Left renal cortex interstitium (tissue), 4 donors: Measurements from ENCODE around the gene THPO. TPM values are rescaled to one million over a fixed set of nuclear protein-coding genes. Genes with fewer than 3 reads are reported as not detected.
A peak's percentile ranks its signal among the peaks of the same experiment; 100 is the strongest.

Experiments used
- DNase-seq, 4 donors: peaks; one replicate each; pipeline ENCODE4 v3.0.0-alpha.2; 2013; ENCODE audit warnings: low read depth in 4 of 4, low spot score in 2 of 4, missing footprints in 1 of 4
- polyA plus RNA-seq, 4 donors: library from polyadenylated mRNA; unstranded; fragments of 120-200 nt; gene quantifications; one replicate each; pipeline ENCODE4 v1.2.1, GENCODE V29; 2013; ENCODE audit not compliant: insufficient read length in 4 of 4

THPO gene
- polyA plus RNA-seq, 4 donors, result 2.0 to 2.7 (median 2.5) TPM

DNA sequence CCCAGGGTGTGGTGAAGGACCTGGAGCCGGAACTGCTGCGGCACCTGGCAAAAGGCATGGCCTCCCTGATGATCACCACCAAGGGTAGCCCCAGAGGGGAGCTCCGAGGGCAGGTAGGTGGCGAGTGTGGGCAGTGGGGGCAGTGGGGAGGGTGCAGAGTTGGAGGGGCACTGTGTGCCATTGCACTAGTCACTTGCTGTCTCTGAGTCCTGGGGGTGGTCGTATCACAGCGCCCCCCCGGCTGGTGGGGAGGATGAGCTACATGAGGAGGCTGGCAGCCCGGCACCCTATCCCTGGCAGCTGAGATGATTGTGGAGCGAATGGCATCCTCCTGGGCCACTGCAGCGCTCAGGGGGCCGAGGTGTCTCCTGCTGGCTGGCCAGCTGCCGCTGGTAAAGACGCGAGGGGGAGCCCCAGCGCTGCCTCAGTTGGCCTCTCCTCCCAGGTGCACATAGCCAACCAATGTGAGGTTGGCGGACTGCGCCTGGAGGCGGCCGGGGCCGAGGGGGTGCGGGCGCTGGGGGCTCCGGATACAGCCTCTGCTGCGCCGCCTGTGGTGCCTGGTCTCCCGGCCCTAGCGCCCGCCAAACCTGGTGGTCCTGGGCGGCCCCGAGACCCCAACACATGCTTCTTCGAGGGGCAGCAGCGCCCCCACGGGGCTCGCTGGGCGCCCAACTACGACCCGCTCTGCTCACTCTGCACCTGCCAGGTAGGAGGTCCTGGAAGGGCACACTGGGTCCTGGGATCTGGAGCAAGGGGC is 8.2 kb upstream of the THPO start:
- no peak for DNase-seq

DNA sequence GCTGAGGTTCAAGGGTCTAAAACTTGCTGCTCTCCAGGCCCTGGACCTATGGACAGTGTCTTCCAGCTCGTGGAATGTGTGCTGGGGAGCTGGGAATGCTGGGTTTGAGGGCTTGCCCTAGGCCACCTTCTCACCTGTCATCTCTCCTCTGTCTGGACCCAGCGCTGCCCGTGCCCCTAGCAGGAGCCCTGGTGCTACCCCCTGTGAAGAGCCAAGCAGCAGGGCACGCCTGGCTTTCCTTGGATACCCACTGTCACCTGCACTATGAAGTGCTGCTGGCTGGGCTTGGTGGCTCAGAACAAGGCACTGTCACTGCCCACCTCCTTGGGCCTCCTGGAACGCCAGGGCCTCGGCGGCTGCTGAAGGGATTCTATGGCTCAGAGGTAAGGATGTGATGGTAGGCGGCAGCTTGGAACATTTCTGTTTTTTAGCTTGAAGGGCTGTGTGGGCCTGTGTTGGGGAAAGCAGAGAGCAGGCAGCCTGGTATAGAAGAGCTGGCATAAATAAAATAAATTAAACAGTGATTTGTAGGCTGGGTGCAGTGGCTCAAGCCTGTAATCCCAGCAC is 6.9 kb upstream of the THPO start:
- DNase-seq, result no peak

DNA sequence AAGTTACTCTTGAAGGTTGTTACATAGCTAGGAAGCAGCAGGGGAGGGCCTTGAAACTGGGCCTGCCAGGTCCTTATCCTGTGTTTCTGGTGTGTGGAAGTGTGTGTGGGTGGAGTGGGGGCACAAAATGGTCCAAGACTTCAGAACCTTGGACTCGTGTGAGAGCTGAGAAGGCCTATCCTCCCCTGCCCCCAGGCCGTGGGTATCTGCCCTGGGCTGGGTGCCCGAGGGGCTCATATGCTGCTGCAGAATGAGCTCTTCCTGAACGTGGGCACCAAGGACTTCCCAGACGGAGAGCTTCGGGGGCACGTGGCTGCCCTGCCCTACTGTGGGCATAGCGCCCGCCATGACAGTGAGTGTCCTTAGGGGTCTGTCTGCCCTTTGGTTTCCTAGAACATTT is 6.3 kb upstream of the THPO start:
- no peak for DNase-seq

DNA sequence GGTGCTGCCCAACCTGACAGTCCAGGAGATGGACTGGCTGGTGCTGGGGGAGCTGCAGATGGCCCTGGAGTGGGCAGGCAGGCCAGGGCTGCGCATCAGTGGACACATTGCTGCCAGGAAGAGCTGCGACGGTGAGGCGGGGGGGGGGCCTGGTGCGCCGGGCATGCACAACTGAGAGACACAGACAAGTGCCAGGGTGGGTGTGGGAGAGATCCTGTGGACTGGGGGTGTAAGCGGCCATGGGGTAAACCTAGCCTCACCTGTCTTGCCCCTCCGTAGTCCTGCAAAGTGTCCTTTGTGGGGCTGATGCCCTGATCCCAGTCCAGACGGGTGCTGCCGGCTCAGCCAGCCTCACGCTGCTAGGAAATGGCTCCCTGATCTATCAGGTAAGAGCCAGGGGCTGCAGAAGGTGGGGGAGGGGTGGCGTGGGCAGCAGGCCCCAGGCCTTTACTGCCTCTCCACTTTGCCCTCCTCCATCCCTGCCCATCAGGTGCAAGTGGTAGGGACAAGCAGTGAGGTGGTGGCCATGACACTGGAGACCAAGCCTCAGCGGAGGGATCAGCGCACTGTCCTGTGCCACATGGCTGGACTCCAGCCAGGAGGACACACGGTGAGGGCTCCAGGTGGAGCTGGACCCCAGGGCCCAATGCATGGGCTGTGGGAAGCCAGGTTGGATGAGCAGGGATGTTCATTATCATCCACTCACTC is 5.2 kb upstream of the THPO start:
- DNase-seq, result no peak

DNA sequence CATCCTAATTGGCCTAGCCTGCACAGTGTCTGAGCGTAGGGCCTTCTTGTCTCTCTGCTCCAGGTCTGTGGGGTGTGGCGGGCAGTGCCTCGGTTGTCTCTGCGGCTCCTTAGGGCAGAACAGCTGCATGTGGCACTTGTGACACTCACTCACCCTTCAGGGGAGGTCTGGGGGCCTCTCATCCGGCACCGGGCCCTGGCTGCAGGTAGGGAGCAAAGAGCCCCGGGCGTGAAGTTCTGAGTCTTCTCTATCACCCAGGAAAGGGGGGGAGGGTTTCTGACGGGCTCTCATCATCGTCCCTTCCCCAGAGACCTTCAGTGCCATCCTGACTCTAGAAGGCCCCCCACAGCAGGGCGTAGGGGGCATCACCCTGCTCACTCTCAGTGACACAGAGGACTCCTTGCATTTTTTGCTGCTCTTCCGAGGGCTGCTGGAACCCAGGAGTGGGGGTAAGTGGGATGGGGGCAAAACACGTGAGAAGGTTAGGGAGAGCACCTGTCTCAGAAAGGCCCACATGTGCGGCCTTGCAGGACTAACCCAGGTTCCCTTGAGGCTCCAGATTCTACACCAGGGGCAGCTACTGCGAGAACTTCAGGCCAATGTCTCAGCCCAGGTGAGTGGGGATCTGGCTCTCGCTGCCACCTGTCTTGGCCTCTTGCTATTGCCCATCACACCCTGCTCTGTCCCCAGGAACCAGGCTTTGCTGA is 4.5 kb upstream of the THPO start:
- no peak for DNase-seq

DNA sequence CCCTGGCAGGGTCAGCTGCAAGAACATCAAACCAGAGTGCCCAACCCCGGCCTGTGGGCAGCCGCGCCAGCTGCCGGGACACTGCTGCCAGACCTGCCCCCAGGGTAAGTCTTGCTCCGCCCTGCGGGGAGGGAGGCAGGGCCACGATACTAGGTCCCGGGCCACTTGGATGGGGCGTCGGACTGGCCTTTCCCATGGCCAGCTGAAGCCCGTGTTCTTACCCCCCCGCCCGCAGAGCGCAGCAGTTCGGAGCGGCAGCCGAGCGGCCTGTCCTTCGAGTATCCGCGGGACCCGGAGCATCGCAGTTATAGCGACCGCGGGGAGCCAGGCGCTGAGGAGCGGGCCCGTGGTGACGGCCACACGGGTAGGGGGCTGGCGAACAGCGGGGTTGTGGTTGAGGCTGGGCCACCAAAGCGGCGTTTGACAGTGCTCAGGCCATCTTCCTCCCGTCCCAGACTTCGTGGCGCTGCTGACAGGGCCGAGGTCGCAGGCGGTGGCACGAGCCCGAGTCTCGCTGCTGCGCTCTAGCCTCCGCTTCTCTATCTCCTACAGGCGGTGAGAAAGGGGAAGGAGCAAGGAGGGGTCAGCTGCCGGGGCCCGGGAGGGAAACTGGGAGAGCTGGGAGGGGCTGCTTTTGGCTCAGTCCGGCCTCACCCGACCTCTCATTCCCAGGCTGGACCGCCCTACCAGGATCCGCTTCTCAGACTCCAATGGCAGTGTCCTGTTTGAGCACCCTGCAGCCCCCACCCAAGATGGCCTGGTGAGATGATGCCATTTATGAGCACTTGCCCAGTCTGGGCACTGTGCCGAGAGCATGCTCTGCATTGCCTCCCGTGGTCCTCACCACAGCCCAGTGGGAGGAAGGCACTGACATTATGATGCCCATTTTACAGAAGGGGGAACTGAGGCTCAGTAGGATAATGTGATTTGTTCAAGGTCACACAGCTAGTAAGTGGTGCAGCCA is 3.5 kb upstream of the THPO start:
- DNase-seq, result no peak

DNA sequence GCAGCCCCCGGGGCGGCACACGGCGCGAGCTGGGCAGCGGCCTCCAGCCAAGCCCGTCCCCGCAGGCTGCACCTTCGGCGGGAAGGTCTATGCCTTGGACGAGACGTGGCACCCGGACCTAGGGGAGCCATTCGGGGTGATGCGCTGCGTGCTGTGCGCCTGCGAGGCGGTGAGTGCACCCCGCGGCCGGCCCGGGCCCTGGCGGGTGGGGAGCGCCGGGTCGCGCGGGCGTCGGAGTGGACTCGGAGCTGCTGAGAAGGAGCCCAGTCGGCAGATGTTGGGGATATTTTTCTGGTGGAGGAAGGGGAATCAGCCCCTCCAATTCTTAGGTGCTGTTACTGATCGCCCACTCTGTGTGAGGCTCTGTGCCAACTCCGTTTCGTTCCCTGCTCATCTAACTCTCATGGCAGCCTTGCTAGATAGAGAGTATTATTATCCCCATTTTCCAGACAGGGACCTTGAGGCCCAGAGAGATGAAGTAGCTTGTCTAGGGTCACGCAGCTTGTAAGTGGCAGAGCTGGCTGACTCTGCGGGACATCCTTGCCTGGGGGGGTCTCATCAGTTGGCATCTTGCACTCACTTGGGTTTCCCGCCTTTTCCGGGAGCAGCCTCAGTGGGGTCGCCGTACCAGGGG is 2.7 kb upstream of the THPO start:
- no peak for DNase-seq

DNA sequence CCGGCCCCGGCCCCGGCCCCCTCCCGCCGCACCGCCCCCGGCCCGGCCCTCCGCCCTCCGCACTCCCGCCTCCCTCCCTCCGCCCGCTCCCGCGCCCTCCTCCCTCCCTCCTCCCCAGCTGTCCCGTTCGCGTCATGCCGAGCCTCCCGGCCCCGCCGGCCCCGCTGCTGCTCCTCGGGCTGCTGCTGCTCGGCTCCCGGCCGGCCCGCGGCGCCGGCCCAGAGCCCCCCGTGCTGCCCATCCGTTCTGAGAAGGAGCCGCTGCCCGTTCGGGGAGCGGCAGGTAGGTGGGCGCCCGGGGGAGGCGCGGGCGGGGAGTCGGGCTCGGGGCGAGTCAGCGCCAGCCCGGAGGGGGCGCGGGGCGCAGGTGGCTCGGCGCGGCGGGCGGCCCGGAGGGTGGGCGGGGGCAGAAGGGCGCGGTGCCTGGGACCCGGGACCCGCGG is 2.2 kb upstream of the THPO start:
- no peak for DNase-seq

DNA sequence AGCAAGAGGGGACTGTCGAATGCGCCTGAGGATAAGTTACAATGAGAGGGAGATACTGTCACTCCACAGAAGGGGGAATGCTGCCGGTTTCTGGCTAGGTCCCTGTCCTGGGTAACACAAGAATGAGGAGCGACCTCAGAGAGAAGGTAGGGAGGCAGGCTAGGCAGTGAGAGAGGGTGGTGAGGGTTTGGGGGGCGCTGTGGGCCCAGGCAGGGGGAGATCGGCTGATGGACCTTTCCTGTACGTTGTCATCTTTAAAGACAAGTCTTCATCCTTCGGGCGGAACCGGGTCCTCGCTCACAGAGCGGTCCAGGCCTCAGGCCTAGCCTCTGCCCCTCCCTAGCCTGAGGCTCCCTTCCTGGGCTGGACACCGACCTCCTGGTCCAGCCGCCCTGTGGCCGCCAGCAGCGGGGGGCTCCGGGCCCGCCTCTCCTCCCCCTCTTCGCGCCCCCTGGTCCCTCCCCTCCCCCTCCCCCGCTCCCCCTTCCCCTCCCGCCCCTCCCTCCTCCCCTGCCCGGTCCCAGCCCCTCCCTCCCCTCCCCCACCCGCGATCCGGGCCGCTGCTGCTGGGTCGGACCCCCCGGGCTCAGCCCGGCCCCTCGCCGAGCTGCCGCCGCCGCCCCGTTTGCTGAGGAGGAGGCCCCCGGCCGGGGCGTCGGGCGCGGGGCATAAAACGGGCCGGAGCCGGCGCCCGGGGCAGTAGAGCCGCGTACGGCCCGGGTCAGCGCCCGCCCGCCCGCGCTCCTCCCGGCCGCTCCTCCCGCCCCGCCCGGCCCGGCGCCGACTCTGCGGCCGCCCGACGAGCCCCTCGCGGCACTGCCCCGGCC is 1.6 kb upstream of the THPO start, which contains the start of gene CHRD:
CHRD (plus strand) TSS at position 697 of the 827 bp plus-strand sequence. CDS start 265 bp downstream, outside the sequence.
- DNase-seq, result no peak

DNA sequence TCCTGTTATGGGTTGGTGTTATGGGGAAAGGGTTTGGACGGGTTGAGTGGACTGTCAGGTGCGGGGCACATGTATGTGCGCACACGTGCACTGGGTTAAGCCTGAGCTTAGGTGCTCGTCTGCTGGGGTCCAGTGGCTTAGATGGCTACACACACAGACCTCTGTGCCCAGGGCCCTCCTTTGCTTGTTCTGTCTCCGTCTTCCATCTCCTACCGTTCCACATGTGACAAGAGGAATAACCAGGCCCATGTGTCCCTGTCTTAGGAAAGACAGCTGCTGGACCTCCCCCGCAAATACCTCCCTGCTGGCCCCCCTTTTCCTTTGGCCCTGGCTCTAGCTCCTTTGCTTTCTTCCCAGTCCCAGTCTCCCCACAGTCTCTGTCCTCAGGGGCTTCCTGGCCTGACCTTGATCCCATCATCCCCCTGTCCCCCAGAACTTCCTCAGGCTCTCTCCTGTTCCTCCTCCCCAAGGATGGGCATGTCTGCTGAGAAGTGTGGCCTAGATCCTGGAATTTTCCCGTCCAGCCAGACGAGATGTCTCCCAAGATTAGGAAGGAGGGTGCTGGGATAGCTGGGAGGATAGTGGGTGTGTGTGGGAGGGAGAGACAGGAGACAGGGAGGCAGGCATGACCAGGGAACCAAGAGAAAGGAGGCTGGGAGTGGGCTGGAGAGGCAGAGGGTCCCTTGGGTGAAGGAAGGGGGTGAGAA is 797 bp upstream of the THPO start:
- no peak for DNase-seq

DNA sequence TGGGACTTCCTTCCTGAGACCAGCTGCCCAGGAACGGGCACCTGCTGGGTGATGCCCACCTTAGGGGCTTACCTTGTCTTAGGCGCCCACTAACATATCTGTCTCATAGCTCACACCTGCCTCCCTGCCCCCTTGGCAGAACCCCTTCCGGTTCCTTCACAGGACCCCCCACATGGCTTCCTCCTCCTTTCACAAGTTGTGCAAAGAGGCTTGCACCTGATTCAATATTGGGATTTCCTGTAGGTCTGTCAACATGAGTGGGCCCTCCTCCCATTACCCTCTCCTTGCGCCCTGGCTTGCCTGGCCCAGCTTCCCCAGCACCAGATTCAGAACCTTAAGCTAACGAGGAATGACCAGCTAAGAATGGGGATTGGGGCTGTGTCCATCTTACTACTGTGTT is 633 bp downstream of the THPO start:
- no peak for DNase-seq

DNA sequence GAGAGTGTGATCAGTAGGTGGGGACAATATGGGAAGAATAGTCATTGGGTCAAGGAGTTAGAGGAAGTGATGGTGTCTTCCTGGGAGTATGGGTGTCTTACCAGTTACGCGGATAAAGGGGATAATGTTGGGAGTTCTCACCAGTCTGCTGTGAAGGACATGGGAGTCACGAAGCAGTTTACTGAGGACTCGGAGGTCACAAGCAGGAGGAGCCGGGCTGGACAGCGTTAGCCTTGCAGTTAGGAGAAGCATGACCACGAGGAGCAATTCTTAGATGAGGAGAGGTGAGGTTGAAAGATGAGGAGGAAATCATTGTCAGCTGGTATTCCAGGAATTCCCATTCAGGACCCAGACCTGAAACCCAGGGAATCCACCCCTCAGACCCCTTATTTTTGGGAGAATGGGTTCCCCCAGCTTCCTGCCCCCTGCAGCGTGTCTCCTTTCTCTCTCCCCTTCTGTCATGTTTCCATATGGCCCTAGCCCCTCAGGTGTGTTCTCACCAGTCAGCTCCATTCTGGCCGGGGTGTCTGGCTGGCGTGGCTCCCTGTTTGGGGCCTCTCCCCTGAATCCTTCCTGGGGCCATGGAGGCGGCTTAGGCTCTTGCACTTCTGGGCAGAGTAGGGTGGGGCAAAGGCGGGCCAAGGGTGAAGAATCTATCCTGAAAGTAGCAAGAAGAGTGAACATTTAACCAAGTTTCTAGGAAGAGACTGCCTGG is 2.1 kb downstream of the THPO start:
- DNase-seq, result no peak

DNA sequence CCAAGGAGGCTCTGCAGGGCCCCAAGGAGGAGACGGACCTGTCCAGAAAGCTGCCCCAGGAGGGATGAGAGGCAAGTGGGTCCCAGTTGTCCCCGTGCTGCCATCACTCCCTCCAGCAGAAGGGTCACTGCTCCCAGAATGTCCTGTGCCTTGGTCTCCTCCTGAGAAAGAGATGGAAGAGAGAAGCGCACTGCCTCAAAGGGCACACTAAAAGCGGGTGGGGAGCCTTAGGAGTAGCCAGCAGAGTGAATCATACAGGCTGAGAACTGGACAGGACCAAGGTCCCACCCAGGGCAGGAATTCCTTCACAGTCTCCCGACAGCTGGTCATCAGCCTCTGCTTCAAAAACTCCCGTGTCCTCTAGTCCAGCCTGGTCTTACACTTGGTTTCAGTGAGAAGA is 4.6 kb downstream of the THPO start:
- no peak for DNase-seq

DNA sequence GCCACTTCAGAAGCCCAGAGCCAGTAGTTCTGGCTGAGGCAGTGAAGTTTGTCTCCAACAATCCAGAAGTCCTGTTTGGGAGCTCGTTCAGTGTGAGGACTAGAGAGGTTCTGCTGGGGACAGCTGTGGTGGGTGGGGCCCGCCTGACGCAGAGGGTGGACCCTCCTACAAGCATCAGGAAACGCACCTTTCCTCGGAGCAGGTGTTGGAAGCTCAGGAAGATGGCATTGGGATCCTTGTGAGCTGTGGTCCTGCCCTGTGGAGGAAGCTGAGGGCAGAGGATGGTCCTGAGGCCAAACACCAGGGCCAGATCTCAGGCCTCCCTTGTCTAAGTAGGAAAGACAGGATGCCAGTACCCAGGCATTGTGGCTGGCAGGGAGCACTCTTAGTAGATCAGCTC is 5.1 kb downstream of the THPO start:
- no peak for DNase-seq

DNA sequence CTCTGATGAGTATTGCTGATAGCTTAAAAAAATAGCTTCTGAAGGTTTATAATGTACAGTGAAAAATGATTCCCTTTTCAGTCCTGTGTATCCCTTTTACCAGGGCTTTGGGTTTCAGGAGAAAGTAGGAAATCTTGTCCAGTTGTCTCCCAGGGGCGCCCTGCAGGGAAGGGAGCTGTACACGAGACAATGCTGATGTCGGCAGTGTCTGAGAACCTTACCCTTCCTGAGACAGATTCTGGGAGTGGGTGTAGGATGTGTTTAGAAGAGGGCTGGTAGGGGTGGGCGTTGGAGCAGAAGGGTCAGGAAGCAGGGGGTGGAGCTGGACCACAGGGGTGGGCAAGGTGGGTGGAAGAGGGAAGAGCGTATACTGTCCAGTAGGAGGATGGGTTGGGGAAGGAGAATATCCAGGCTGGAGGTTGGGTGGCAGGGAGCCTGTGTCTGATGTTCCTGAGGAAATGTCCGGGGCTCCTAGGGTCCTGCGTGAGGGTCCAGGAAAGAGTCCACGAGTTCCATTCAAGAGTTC is 5.6 kb downstream of the THPO start:
- DNase-seq, result no peak

DNA sequence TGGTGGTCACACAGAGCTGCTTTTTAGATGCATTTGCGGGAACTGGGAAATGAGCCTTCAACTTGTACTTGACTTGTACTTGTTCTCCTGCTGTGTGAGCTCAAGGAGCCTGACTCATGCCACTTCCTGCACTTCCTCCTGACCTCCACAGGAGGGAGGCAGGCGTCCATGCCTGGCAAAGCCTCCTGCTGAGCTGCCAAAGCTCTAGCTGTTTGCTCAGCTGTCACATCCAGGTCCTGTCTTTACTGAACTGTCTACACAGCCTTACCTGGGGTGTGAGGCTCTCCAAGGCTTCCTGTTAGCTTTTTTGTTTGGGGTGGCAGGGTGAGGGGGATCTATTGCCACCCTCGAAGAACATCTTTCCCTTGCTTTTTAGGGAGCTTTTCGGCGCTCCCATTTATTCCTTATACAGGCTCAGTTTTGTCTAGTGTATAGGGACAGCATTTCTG is 6.4 kb downstream of the THPO start:
- peak in 1 of 4 donors; percentile 75 for DNase-seq

DNA sequence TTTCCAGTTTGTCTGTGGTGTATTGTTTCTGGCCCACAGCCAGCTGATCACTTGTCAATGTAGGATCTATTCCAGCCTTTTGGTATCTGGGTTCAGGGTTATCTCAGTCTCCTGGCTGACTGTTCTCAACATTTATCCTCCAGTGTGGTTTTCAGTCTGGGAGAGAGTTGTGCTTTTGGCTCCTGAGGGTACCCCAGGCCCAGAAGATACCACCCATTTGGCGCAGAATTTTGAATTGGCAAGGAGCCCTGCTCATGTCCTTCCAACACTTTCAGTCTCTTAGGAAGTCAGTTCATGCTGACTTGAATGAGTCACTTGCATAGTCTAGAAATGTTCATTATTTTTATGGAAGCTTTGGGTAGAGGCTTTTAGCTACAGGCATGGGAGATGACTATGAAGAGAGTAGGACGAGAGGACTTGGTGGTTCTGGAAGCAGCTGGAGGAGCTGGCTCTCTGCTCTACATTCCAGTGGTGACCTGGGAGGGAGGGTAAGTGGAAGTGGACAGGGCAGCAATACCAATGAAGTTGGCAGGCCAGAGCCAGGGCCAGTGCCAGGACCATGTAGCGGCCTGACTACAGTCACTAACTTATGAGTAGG is 9.3 kb downstream of the THPO start:
- no peak for DNase-seq
